Kidney (tissue), 14 donors: ENCODE measurements around the gene EIF4G3. TPM values are rescaled to one million over a fixed set of nuclear protein-coding genes. Genes with fewer than 3 reads are reported as not detected.
"Not testable (repeated sequence)": the region's sequence is repeated elsewhere in the genome, so short reads cannot be mapped to it uniquely, and the experiment has no call there.

Experiments
- DNase-seq, 5 donors: peaks; one replicate each; pipeline ENCODE4 v3.0.0-alpha.2; 2013 to 2020
- FAIRE-seq: peaks from 2 replicates; lab custom pipeline; 2012; peaks lifted over from hg19 to GRCh38; lab: Jason Lieb, UNC
- H3K27ac ChIP-seq, 2 donors: one replicate each; pipeline ENCODE4 v1.7.0; 2013; ENCODE audit warnings: low read depth in 2 of 2, low read length in 2 of 2, inconsistent platforms in 1 of 2
- H3K27me3 ChIP-seq: one replicate; pipeline ENCODE4 v1.7.1; 2013; ENCODE audit warnings: low read length, inconsistent platforms; ENCODE audit not compliant: control insufficient read depth, insufficient read depth
- H3K36me3 ChIP-seq, 3 donors: one replicate each; pipeline versions ENCODE4 v1.7.0 to v1.7.1; 2013; ENCODE audit warnings: low read length in 3 of 3, control low read depth in 1 of 3, inconsistent platforms in 1 of 3; ENCODE audit not compliant: insufficient read depth in 3 of 3, control insufficient read depth in 2 of 3
- H3K4me1 ChIP-seq, 3 donors: one replicate each; pipeline versions ENCODE4 v1.7.0 to v1.7.1; 2013; ENCODE audit warnings: low read length in 3 of 3, inconsistent platforms in 1 of 3, low read depth in 1 of 3; ENCODE audit not compliant: control insufficient read depth in 2 of 3, insufficient read depth in 2 of 3
- H3K4me3 ChIP-seq, 3 donors: one replicate each; pipeline versions ENCODE4 v1.7.0 to v1.8.1; 2013; ENCODE audit warnings: low read length in 3 of 3, control low read depth in 1 of 3, inconsistent platforms in 1 of 3
- H3K9ac ChIP-seq, 3 donors: one replicate each; pipeline versions ENCODE4 v1.7.0 to v1.7.1; 2013; ENCODE audit warnings: low read length in 3 of 3, control low read depth in 1 of 3, inconsistent platforms in 1 of 3
- H3K9me3 ChIP-seq, 3 donors: one replicate each; pipeline versions ENCODE4 v1.7.0 to v1.7.1; 2013; ENCODE audit warnings: low read length in 3 of 3, control low read depth in 1 of 3, inconsistent platforms in 1 of 3; ENCODE audit not compliant: control insufficient read depth in 2 of 3, insufficient read depth in 1 of 3
- intact Hi-C: fragments of 100-400 bp; cut with DNase I; formaldehyde crosslinking; loops from one replicate; pipeline ENCODE4 v1.11.1; 2022
- polyA plus RNA-seq: library from polyadenylated mRNA; stranded (reverse); fragments of 350-450 nt; fragmentation: Illumina TruSeq; extraction: RNeasy Lipid Tissue Mini Kit (QIAGEN cat#74804); gene quantifications from one replicate; pipeline ENCODE4 v1.2.3, GENCODE V29; 2014; ENCODE audit warnings: low read depth, low replicate concordance; ENCODE audit not compliant: insufficient read depth
- total RNA-seq: library from RNA; stranded (reverse); fragmentation: NEBNext Ultra II Directional; extraction: Animal tissue kit (Norgen Biotek cat#: 25700); gene quantifications from one replicate; pipeline ENCODE4 v1.2.1, GENCODE V29; 2021
- TF ChIP-seq, protein P1 (sequence below): IDR thresholded peaks from 3 replicates; pipeline ENCODE4 v1.5.1; 2012; ENCODE audit warnings: mild to moderate bottlenecking, moderate library complexity, borderline replicate concordance; ENCODE audit not compliant: insufficient read depth; ENCODE audit errors: extremely low read depth
- donor health status: control.
- donor health status: control.
- donor health status: control.
- donor health status: control.
- donor health status: control.
- donor health status: DM: yes; HTN: yes; CAD: no.
- donor health status: Normal renal cell carcinoma (clear cell type).

EIF4G3 gene
- total and polyA plus RNA-seq, 2 donors from 2014 or later: 14.8 to 61.6 TPM

DNA sequence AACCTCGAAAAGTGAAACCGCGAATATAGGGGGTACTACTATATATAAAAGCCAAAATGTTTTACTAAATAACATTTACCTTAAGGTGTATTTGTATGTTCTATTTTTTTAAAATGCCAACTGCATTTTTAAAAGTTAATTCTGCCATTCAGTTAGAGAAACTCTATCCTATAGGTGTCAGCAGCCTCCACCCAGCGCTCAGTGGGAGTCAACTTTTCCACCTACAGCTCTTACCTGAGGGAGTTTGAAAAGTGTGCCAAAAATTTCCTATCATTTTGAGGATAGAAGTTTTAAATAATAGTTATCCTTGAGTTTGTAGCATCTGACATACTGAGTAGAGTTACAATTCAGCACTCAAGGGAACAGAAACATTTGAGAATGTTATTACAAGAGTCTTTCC is 383.5 kb downstream of the EIF4G3 start:
- intact Hi-C loops: no loop called here
- H3K27me3 ChIP-seq: no peaks in the 10 kb centered on the region

DNA sequence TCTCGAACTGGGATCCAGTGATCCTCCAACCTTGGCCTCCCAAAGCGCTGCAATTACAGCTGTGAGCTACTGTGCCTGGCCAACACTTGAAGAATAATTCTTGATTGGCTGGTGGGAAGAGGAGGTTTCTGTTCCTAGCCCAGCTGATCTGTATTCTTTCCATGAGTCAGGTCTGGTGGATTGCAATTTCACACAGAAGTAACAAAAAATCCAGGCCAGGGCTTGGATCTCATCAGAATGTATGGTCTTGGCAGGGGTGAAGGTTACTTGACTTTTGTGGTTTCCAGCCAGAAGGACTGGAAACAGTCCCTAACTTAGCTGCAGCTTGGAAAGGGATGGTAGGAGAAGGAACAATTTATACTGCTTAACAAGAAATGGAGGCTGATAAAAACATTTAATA is 384.5 kb downstream of the EIF4G3 start:
- no peaks in the 10 kb centered on the region for H3K36me3 ChIP-seq
- no peak overlapping the region for H3K27ac ChIP-seq
- TF ChIP-seq, protein P1, sequence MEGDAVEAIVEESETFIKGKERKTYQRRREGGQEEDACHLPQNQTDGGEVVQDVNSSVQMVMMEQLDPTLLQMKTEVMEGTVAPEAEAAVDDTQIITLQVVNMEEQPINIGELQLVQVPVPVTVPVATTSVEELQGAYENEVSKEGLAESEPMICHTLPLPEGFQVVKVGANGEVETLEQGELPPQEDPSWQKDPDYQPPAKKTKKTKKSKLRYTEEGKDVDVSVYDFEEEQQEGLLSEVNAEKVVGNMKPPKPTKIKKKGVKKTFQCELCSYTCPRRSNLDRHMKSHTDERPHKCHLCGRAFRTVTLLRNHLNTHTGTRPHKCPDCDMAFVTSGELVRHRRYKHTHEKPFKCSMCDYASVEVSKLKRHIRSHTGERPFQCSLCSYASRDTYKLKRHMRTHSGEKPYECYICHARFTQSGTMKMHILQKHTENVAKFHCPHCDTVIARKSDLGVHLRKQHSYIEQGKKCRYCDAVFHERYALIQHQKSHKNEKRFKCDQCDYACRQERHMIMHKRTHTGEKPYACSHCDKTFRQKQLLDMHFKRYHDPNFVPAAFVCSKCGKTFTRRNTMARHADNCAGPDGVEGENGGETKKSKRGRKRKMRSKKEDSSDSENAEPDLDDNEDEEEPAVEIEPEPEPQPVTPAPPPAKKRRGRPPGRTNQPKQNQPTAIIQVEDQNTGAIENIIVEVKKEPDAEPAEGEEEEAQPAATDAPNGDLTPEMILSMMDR: no peak
- FAIRE-seq (no peak), DNase-seq (no peak)
- H3K27me3 ChIP-seq: no peaks in the 10 kb centered on the region
- intact Hi-C loops: no loop called here
- peaks cover 0 to 5% (median 0%) of the 10 kb centered on the region in 3 donors for H3K4me1 ChIP-seq
- H3K9me3 ChIP-seq: no peaks in the 10 kb centered on the region
- H3K9ac ChIP-seq: no peak overlapping the region
- H3K4me3 ChIP-seq: no peak overlapping the region

More for the DNA sequence above, 383.5 kb downstream of the EIF4G3 start:
- H3K9ac ChIP-seq: no peak overlapping the region
- TF ChIP-seq, protein P1: no peak
- no peaks in the 10 kb centered on the region for H3K9me3 ChIP-seq
- DNase-seq (no peak), FAIRE-seq (no peak)
- H3K4me1 ChIP-seq: no peaks in the 10 kb centered on the region
- no peak overlapping the region for H3K4me3 ChIP-seq
- H3K27ac ChIP-seq: no peak overlapping the region
- H3K36me3 ChIP-seq: no peaks in the 10 kb centered on the region

DNA sequence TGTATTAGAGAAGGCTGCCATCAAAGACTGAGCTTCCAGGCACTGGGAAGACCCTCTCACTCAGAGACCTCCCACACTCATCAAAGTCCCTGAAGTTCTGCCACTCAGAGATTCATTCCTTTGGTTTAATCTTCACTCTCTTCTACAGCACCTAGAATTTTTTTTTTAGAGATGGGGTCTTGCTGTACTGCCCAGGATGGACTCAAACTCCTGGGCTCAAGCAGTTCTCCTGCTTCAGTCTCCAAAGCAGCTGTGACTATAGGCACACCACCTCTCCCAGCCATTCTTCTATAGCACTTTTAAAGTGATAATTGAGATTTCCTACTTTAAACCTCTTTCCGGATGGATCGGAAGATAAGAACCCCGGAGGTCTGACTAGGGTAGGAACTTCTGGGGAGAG is 385.9 kb downstream of the EIF4G3 start:
- Histone ChIP-seq H3K4me1 (peaks cover 0 to 5% (median 0%) of the 10 kb centered on the region in 3 donors), H3K36me3 (no peaks in the 10 kb centered on the region), H3K27ac (no peak overlapping the region), H3K27me3 (no peaks in the 10 kb centered on the region), H3K4me3 (no peak overlapping the region), H3K9me3 (no peaks in the 10 kb centered on the region), H3K9ac (no peak overlapping the region)
- TF ChIP-seq, protein P1: no peak
- intact Hi-C loops: no loop called here
- no peak for FAIRE-seq
- no peak for DNase-seq

DNA sequence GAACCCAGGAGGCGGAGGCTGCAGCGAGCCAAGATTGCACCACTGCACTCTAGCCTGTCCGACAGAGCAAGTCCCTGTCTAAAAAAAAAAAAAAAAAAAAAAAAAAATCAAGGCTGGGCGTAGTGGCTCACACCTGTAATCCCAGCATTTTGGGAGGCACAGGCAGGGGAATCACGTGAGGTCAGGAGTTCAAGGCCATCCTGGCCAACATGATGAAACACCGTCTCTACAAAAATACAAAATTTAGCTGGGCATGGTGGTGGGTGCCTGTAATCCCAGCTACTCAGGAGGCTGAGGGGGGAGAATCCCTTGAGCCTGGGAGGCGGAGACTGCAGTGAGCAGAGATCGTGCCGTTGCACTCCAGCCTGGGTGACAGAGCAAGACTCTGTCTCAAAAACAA is 387.1 kb downstream of the EIF4G3 start:
- H3K36me3 ChIP-seq, H3K27me3 ChIP-seq, DNase-seq, H3K9ac ChIP-seq, H3K4me3 ChIP-seq, H3K9me3 ChIP-seq, intact Hi-C loops, H3K27ac ChIP-seq, FAIRE-seq: not testable (repeated sequence)
- H3K4me1 ChIP-seq: peaks cover 0 to 12% (median 0%) of the 10 kb centered on the region in 3 donors
